Amygdala (tissue), 56 donors: ENCODE results near the gene TAB2.

Experiments used
- DNase-seq, 56 donors: peaks; one replicate each; lab custom pipeline; 2025; lab: John Stamatoyannopoulos, UW

Gene TAB2

GRCh38 chr6:149437212-149437611 is 119.7 kb downstream of the TAB2 start:
- no peak for DNase-seq

- DNase-seq = no peak
Observed at GRCh38 chr6:149438855-149439254, 121.3 kb downstream of the TAB2 start.

GRCh38 chr6:149439626-149440025 is 122.1 kb downstream of the TAB2 start:
- no peak for DNase-seq

DNA sequence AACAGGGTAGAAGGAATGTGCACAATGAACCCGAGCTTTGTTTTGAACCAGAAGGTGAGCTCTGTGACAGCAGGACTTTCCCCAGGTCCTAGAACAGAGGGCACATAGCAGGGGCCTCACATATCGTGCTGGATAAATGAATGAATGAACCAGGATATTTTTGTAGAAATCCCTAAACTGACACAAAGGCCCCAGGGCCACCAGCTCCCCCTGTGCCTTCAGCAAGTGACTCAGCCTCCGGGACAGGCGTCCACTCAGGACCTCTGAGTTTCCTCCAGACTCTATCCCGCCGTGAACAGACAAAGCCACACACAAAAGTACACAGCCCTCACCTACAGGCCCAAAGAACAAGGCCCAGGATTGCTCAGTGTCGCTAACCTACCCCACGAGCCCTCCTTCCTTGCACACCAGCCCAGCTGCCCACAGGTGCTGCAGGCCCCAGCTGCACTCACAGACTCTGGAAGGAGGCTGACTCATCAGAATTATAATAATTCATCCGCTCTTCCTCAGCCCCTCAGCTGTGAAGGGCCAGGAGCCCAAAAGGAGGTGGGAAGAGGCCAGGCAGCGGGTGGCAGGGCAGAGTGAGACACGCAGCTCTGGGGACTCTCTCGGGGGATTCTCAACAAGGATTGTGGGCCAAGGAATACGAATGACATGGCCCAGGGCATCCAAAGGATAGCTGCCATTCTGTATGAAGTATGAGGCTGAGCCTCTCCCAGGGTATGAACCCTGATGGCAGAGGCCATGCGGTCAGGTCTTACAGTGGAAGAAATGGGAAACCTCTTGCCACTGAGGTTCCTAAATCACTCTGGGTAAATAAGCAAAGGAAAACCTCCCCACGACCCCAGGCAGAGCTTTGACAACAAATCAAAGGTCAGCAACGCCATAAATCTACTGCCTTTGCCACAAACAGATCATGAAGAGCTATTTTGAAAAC is 123.5 kb downstream of the TAB2 start:
- DNase-seq = no peak

DNA sequence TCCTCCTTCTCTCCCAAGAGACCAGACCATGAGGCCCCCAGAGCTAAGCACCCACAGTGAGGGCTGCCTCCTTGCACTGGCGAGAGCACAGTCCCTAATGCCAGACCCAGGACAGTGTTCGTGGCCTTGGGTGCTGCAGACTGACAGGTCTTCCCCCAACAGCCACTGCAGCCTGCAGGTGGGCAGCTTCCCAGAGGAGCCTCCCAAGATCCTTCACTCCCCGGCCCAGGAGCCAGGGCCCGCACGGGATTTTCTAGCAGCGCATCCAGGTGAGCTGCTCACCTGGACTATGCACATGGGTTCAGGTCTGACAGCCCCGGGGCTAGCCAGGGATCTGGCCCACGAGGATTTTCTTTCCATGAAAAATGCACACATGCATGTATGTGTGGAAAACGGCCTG is 124.2 kb downstream of the TAB2 start:
- DNase-seq = no peak

- peak in 19 of 56 donors; percentile 13 to 62 (median 28) for DNase-seq
Observed at GRCh38 chr6:149443411-149444181, 126.1 kb downstream of the TAB2 start.

DNA sequence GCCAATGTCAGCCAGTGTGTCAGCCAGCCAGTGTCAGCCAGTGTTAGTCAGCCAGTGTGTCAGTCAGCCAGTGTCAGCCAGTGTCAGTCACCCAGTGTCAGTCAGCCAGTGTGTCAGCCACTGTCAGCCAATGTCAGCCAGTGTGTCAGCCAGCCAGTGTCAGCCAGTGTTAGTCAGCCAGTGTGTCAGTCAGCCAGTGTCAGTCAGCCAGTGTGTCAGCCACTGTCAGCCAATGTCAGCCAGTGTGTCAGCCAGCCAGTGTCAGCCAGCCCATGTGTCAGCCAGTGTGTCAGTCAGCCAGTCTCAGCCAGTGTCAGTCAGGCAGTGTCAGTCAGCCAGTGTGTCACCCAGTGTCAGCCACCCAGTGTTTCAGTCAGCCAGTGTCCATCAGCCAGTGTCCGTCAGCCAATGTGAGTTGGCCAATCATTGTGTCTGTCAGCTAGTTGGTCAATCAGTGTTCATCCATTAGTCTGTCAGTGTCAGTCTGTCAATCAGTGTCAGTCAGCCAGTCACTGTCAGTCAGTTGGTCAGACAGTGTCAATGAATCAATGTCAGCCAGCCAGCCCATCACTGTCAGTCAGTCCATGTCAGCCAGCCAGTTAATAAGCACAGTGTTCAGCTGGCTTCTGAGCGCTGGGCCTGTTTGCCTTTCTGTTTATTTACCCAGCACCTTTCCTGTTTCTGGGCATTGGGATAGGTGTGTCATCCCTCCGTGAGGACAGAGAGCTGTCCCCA is 127.0 kb downstream of the TAB2 start:
- DNase-seq = peak in 1 of 56 donors; percentile 27

DNA sequence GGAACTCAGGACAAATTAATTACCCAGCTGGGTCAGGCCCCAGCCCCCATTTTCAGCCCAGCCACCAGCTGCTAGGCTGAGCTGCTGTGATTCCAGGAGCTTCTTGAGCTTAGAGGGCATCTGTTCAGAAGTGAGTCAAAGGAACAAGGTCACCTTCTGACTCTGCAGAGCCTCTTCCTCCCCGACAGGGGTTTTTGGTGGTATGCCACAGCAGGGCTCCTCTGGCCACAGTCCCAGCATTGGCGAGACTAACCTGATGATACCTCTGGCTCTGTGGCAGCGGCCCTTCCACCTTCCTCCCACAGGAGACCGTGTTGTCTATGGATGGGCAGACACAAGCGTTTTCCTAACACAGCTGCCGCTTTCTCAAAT is 127.6 kb downstream of the TAB2 start:
- DNase-seq = no peak

DNA sequence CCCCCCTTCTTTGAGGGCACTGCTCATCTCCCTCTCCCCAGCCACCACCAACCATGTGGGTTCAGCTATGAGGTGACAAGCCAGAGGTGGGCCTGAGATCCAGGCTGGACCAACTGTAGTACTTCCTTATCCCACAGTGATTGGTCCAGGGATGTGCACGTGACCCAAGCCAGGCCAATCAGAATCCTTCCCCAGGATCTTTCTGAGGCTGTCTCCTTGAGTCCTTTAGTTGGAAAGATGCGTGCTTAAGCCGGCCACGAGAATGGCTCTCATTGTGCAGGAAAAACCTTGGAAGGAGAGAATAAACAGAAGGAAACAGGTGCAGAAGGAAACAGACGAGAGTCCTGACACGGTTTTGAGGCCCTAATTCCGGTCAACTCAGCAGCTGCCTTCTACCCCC is 128.1 kb downstream of the TAB2 start:
- DNase-seq = no peak

GRCh38 chr6:149446791-149447376 is 129.4 kb downstream of the TAB2 start:
- DNase-seq = no peak

DNA sequence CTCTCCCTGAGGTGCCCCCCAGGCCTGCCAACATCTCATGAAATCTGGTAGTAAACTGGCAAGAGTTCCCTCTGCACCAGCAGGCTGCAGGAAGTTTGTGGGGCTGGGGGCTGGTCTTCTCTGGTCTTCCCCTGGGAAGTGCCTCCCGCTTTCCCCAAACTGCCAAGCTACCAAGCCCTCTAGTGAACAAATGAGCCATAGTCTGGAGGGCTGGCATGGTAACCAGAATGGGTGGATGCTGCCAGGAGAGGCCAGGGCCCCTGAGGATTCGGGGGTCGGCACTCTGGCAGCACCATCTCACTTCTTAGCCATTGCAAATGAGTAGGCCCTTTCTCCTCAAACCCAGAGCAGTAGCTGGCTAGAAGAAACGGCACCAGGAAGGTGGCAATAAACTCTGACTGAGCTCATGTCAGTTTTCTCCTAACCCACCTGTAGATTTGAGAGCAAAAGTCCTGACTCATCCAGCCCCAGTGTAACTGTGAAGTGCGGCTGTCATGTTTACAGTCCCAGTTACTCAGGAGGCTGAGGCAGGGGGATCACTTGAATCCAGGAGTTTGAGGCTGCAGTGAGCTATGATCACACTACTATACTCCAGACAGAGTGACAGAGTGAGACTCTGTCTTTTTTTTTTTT is 131.4 kb downstream of the TAB2 start:
- no peak for DNase-seq

DNA sequence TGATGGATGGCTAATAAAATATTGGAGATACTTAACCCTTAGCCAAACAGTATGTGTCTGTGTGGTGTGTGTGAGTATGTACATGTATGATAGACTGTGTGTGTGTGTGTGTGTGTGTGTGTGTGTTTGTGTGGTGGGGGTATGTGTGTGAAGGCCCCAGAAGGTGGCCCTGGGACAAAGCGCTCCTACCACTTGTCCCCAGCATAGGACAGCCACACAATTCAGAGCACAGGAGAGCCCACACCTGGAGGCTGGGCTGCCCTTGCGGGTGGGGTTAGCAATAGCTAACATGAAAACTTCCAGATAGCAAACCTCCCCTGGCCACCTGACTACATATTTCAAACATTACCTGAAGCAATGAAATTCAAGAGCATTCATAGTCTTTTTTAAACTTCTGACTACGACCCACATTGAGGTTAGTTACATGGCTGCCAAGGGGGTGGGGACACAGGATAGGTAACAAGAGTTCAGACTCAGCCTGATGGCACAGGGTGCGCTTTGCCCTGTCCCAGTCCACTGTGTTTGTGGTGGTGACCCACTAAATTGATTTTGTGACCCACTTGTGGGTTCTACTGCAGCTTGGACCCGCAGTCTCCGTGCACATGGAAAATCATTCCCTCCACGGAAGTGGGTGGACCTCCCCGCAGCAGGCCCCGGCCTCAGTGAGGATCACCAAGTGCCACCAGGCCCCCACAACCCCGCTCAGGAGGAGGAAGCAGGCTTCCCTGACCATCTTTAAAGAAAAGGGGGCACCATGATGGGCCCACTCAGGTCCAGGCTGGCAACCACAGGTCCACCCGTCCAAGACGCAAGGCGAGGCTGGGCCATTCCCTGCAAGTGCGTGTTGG is 132.5 kb downstream of the TAB2 start:
- DNase-seq = no peak

GRCh38 chr6:149450679-149451375 is 133.3 kb downstream of the TAB2 start:
- peak in 22 of 56 donors; percentile 12 to 61 (median 23) for DNase-seq

DNA sequence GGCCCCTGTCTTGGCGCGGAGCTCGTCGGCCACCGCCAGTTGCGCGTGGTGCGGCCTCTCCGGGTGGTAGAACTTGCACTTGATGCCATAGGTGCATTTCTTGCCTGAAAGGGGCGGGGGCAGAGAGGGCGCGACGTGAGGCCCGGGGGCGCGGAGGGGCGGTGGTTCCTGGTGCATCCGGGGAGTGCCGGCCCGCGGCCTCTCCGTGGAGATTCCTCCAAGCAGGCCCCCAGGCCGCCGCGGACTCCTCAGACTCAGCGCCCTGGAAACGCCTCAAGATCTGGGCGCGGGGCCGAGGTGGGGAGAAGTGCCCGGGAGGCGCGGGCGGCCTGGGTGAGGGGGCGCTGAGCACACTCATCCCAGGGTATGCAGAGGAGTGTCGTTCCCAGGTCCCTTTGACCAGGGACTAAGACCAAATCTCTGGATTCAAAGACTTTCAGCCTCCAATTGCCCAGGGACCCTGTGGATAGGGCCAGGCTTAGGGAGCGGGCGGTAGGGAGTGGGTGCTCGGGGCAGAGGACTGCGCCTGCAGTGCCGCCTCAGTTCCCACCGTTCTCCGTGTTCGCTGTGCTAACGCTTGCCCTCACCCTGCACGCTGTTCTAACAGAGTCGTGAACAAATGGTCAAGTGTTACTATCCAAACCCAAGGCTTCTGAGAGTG is 134.0 kb downstream of the TAB2 start:
- DNase-seq = peak in 2 of 56 donors; percentile 12 to 29

DNA sequence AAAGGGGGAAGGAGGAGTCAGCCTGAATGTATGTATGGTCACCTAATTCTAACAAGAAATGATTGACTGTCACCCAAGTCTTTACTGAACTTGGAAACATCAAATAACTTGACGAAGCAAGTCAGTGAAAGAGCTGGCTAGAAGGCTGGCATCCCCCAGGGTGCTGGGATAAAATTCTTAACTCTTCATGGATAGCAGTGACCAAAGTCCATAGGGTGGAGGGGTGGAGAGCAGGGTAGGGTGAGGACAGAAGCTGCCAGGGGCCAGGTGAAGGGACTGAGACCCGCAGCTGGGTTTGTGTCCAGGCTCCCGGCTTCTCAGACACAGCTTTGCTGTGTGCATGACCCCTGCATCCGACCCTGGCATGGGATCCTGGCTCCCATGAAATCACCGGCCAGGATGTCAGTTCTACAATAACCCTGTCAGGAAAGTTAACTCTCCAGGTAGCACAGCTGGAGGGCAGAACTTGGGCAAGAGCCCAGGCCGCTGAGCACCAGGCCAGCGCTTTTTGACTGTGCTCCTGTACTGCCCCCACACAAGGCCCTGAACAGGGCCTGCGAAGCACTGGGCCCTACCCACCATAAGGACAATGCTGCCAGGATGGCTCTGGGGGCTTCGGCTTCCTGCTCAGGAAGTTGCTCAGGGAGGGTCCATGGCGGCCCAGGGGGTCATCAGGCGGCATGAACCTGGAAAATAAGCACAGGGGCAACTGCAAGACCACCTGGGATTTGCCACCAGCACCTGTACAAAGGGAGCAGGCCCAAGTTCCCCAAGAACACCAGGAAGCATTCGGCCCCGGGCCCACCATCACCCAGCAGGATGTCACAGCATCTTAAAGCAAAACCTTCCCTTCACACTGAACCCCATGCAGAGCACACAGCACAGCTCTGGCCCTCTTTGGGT is 134.8 kb downstream of the TAB2 start:
- no peak for DNase-seq

DNA sequence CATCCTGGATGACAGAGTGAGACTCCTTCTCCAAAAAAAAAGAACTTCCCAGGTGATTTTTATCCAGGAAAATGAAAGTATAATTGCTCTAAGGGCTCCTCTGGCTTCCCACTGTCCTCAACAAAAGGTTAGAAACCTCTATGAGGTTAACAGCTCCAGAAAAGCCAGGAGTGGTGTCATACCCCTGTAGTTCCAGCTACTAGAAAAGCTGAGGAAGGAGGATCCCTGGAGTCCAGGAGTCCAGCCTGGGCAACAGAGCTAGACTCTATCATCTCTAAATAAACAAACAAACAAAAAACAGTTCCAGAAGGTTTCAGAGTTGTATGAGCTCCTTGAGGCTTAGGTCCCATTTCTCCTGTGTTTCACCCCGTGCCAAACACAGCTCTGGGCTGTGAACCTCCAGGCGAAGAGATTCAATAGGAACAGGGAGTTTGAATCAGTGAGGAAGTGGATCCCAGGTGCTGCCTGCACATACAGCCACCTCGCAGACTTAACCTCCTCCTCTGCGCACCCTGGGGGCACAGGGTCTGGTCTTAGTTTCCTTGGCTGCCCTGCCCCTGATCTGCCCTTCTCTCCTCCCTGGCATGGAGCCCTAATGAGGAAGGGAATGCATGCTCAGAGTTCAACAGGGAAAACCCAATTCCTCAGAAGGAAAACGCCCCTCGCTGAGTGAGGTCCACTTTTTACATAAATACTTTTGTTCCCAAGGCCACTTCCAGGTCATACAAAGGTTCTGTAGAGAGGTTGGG is 136.3 kb downstream of the TAB2 start:
- DNase-seq = no peak
